Spinal cord (tissue), 10 donors: ENCODE results near the gene SUMF1. TPM values are rescaled to one million over a fixed set of nuclear protein-coding genes. Genes with fewer than 3 reads are reported as not detected.

Source experiments
- DNase-seq, 6 donors: peaks; one replicate each; pipeline versions ENCODE4 v3.0.0 to v3.0.0-alpha.2; 2013 to 2015; ENCODE audit warnings: low spot score in 6 of 6, low read depth in 4 of 6
- H3K27ac ChIP-seq: one replicate; pipeline ENCODE4 v1.5.1; 2013; ENCODE audit warnings: low read depth, low read length, control low read depth
- H3K27me3 ChIP-seq: one replicate; pipeline ENCODE4 v1.6.1; 2013; ENCODE audit warnings: low read length; ENCODE audit not compliant: control insufficient read depth, insufficient read depth
- H3K36me3 ChIP-seq: one replicate; pipeline ENCODE4 v1.6.1; 2013; ENCODE audit warnings: low read length; ENCODE audit not compliant: control insufficient read depth, insufficient read depth
- H3K4me1 ChIP-seq: one replicate; pipeline ENCODE4 v1.6.1; 2013; ENCODE audit warnings: low read length; ENCODE audit not compliant: control insufficient read depth, insufficient read depth
- H3K4me3 ChIP-seq: one replicate; pipeline ENCODE4 v1.5.1; 2013; ENCODE audit warnings: low read depth, low read length, control low read depth
- H3K9me3 ChIP-seq: one replicate; pipeline ENCODE4 v1.6.1; 2013; ENCODE audit warnings: low read length; ENCODE audit not compliant: control insufficient read depth, insufficient read depth
- WGBS: methylation state at CpG from one replicate; pipeline ENCODE4 v1.1.5; 2013; ENCODE audit warnings: missing lambda C conversion rate; ENCODE audit not compliant: insufficient coverage; 5-methylcytosine and 5-hydroxymethylcytosine counted together
- polyA plus RNA-seq, 2 donors: library from polyadenylated mRNA; unstranded; fragments of 120-200 nt; gene quantifications; one replicate each; pipeline ENCODE4 v1.2.1, GENCODE V29; 2013; ENCODE audit not compliant: insufficient read length in 2 of 2
- total RNA-seq, 2 donors: library from RNA; depleted of rRNA in 1 of 2; stranded (reverse); fragments of 120-200 nt in 1 of 2; fragments of >200 nt in 1 of 2; gene quantifications; one replicate each; pipeline versions ENCODE4 v1.2.3 to v1.2.4, GENCODE V29; 2013 to 2014
- donor health status: healthy.

Gene SUMF1
- total and polyA plus RNA-seq, 4 donors = 13.2 to 39.5 (median 23.8) TPM

DNA sequence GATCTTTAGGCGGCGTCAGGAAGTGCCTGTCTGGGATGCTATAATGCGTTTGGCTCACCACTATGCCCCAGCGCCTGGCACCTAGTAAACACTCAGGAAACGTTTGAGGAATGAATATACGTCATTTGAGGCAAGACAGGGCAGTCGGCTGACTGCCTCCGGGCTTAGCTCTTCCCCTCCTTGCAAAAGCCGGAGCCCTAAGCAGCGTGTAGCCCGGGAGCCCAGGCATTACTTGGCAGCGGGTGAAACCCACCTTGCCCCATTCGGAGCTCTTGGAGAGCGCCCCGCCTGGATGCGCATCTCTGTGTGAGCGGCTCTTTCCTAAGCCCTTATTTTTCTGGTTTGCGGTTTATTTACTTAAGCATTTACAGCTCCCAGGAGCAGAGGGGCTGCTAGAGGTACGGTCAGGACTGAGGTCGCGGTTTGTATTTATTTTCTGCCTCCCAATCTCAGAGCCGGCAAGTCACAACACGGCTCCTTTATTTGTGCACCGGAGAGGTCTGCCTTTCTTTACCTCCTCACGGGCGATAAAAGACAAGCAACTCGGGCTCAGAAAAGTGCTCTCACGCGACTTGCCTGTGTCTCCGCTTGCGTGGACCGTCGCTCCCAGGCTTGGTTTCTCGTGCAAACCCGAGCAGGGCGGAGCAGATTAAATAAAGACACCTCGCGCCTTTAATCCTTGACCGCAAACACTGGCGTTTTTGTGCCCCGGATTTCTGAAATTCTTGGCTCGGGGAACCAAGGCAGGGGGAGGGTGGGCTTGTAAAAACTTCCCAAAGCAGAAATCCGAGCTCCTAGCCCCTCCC, 25.3 kb upstream of the SUMF1 start:
- no peaks in the 10 kb centered on the region for H3K36me3 ChIP-seq
- peaks cover 19% of the 10 kb centered on the region for H3K4me1 ChIP-seq
- H3K27ac ChIP-seq = peak overlapping the region; percentile 79
- peaks cover 24% of the 10 kb centered on the region for H3K27me3 ChIP-seq
- no peaks in the 10 kb centered on the region for H3K9me3 ChIP-seq
- H3K4me3 ChIP-seq = peak overlapping the region; percentile 97
- under 1% methylated on average over 40 of the region's 43 CpGs for WGBS
- DNase-seq = peak in 3 of 6 donors; percentile 56 to 83 (median 72)

DNA sequence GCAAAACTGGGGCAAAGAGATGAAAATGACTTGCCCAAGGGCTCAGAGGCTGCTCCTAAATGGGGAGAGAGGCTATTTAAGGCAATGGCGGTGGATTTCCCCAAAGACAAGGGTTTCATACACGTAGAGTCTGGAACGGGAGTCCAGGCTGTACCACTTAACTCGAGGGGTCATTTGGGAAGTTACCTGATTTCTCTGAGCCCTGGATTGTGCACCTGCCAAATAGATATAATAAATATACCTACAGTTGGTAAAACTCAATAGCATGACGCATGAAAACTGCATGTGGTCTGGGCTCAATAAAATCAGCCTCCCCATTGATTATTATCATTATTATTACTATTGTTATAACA, 24.8 kb upstream of the SUMF1 start:
- Histone ChIP-seq H3K27me3 (peaks cover 24% of the 10 kb centered on the region), H3K4me1 (peaks cover 19% of the 10 kb centered on the region), H3K9me3 (no peaks in the 10 kb centered on the region), H3K27ac (no peak overlapping the region), H3K4me3 (peak overlapping the region; percentile 97), H3K36me3 (no peaks in the 10 kb centered on the region)
- WGBS = 13% methylated on average over 3 of the region's 5 CpGs
- DNase-seq = no peak

DNA sequence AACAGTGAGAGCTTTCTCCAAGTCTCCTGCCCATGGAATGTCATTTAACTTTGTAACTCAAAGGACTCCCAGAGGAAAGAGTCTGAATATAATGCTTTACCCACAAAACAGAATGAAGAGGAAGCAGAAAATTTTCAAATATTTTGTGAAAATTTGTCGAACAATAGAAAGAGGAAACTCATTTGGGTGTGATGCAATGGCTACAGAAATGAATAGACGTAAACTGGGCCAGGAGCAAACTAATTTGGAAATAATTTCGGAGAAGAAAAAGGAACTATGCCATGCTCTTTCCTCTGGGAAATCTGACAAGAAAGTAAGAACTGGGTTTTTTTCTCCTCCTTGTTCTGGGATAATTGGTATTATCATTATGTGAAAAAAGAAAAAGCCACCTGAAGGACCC, 11.2 kb upstream of the SUMF1 start:
- 100% methylated on average over 1 of the region's 3 CpGs for WGBS

GRCh38 chr3:4476496-4476895, 9.4 kb upstream of the SUMF1 start:
- Histone ChIP-seq H3K27ac (no peak overlapping the region), H3K9me3 (no peaks in the 10 kb centered on the region), H3K4me1 (no peaks in the 10 kb centered on the region), H3K36me3 (no peaks in the 10 kb centered on the region), H3K4me3 (no peak overlapping the region), H3K27me3 (peaks cover 1% of the 10 kb centered on the region)
- 75% methylated on average over 1 of the region's 1 CpG for WGBS
- no peak for DNase-seq

More for the DNA sequence above, 11.2 kb upstream of the SUMF1 start:
- no peaks in the 10 kb centered on the region for H3K4me1 ChIP-seq
- no peaks in the 10 kb centered on the region for H3K27me3 ChIP-seq
- H3K9me3 ChIP-seq = no peaks in the 10 kb centered on the region
- no peak overlapping the region for H3K27ac ChIP-seq
- DNase-seq = no peak
- H3K4me3 ChIP-seq = no peak overlapping the region
- no peaks in the 10 kb centered on the region for H3K36me3 ChIP-seq

- no peak for DNase-seq
- no peaks in the 10 kb centered on the region for H3K4me1 ChIP-seq
- H3K36me3 ChIP-seq = no peaks in the 10 kb centered on the region
Measured at GRCh38 chr3:4475804-4476203, 8.7 kb upstream of the SUMF1 start.

GRCh38 chr3:4474683-4475490, 7.8 kb upstream of the SUMF1 start:
- Histone ChIP-seq H3K4me1 (no peaks in the 10 kb centered on the region), H3K9me3 (no peaks in the 10 kb centered on the region), H3K36me3 (no peaks in the 10 kb centered on the region), H3K4me3 (no peak overlapping the region), H3K27me3 (peaks cover 3% of the 10 kb centered on the region), H3K27ac (no peak overlapping the region)
- 49% methylated on average over 6 of the region's 7 CpGs for WGBS
- peak in 1 of 6 donors; percentile 7 for DNase-seq

More at GRCh38 chr3:4475804-4476203, 8.7 kb upstream of the SUMF1 start:
- Histone ChIP-seq H3K4me3 (no peak overlapping the region), H3K27ac (no peak overlapping the region), H3K9me3 (no peaks in the 10 kb centered on the region), H3K27me3 (peaks cover 3% of the 10 kb centered on the region)

- H3K27me3 ChIP-seq = peaks cover 3% of the 10 kb centered on the region
- no peaks in the 10 kb centered on the region for H3K4me1 ChIP-seq
- DNase-seq = no peak
- no peaks in the 10 kb centered on the region for H3K9me3 ChIP-seq
- no peak overlapping the region for H3K27ac ChIP-seq
- no peak overlapping the region for H3K4me3 ChIP-seq
- WGBS = 89% methylated on average over 2 of the region's 2 CpGs
- H3K36me3 ChIP-seq = no peaks in the 10 kb centered on the region
Measured at GRCh38 chr3:4472766-4473165, 5.7 kb upstream of the SUMF1 start.

DNA sequence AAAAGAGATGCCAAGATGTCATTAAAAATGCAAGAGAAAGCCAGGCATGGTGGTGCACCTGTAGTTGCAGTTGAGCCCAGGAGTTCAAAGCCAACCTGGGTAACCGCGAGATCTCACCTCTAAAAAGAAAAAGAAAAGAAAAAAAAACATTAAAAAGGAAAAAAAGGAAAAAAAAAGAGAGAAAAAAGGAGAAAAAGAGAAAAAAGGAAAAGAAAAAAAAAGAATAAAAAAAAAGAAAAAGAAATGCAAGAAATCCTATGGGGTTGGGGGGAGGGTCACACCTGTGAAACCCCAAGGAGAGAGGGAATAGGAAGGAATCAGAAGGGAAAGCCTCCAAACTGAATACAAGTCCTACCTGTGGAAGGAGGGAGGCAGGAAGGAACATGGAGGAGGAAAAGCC, 5.2 kb upstream of the SUMF1 start:
- Histone ChIP-seq H3K27ac (no peak overlapping the region), H3K4me1 (peaks cover 3% of the 10 kb centered on the region), H3K4me3 (no peak overlapping the region), H3K9me3 (no peaks in the 10 kb centered on the region), H3K27me3 (peaks cover 3% of the 10 kb centered on the region), H3K36me3 (no peaks in the 10 kb centered on the region)
- no peak for DNase-seq
- no CpG with 5 or more reads among the region's 2 CpGs for WGBS

DNA sequence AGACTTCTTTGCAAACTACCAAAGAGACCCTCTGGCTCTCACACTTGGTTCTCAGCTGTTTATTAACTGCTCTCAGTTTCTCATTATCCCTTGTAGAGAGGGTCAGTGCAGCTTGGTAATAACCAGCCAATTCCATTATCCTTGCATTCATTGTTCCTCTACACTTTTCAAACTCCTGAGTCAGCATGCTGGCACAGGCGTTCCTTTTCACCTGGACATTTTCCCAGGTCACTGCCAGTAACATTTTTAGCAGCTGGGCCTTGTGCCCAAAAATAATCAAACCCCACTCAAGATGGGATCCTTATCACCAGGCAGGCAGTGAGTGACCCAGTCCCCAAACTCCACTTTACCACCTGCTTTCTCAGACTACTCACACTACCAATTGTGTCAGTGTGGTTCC, 4.8 kb upstream of the SUMF1 start:
- WGBS = 54% methylated on average over 1 of the region's 1 CpG

DNA sequence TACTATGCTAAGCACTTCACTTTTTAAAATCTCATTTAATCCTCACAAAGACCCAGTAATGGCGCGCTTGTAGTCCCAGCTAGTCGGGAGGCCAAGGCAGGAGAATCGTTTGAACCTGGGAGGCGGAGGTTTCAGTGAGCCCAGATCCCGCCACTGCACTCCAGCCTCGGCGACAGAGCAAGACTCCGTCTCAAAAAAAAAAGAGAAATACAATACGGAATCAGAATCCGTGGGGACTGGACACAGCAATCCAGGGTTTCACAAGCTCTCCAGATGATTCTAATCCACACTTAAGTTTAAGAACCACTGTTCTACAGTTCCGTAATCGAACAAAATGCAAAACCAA, 426 bp upstream of the SUMF1 start:
- H3K27me3 ChIP-seq = peaks cover 3% of the 10 kb centered on the region
- H3K4me3 ChIP-seq = peak overlapping the region; percentile 86
- H3K36me3 ChIP-seq = no peaks in the 10 kb centered on the region
- H3K4me1 ChIP-seq = peaks cover 8% of the 10 kb centered on the region
- H3K9me3 ChIP-seq = no peaks in the 10 kb centered on the region
- DNase-seq = no peak
- H3K27ac ChIP-seq = peak overlapping the region; percentile 45
- WGBS = 84% methylated on average over 11 of the region's 13 CpGs

More for the DNA sequence above, 4.8 kb upstream of the SUMF1 start:
- DNase-seq = no peak
- Histone ChIP-seq H3K4me3 (no peak overlapping the region), H3K27ac (no peak overlapping the region), H3K36me3 (no peaks in the 10 kb centered on the region), H3K4me1 (peaks cover 3% of the 10 kb centered on the region), H3K9me3 (no peaks in the 10 kb centered on the region), H3K27me3 (peaks cover 3% of the 10 kb centered on the region)
